LNCAP (cell line): Measurements from ENCODE around the gene ITM2C.

ENCODE experiments used
- TF ChIP-seq, protein P1 (sequence below): fragments of 450-650 bp; IDR thresholded peaks from 2 replicates; pipeline ENCODE4 v1.5.1; 2017; ENCODE audit warnings: mild to moderate bottlenecking

The ITM2C gene

GRCh38 chr2:230877116-230877758 lies 12.5 kb downstream of the ITM2C start:
- TF ChIP-seq, protein P1, sequence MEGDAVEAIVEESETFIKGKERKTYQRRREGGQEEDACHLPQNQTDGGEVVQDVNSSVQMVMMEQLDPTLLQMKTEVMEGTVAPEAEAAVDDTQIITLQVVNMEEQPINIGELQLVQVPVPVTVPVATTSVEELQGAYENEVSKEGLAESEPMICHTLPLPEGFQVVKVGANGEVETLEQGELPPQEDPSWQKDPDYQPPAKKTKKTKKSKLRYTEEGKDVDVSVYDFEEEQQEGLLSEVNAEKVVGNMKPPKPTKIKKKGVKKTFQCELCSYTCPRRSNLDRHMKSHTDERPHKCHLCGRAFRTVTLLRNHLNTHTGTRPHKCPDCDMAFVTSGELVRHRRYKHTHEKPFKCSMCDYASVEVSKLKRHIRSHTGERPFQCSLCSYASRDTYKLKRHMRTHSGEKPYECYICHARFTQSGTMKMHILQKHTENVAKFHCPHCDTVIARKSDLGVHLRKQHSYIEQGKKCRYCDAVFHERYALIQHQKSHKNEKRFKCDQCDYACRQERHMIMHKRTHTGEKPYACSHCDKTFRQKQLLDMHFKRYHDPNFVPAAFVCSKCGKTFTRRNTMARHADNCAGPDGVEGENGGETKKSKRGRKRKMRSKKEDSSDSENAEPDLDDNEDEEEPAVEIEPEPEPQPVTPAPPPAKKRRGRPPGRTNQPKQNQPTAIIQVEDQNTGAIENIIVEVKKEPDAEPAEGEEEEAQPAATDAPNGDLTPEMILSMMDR, result no peak

GRCh38 chr2:230877759-230878598 lies 13.2 kb downstream of the ITM2C start:
- TF ChIP-seq, protein P1, result no peak

DNA sequence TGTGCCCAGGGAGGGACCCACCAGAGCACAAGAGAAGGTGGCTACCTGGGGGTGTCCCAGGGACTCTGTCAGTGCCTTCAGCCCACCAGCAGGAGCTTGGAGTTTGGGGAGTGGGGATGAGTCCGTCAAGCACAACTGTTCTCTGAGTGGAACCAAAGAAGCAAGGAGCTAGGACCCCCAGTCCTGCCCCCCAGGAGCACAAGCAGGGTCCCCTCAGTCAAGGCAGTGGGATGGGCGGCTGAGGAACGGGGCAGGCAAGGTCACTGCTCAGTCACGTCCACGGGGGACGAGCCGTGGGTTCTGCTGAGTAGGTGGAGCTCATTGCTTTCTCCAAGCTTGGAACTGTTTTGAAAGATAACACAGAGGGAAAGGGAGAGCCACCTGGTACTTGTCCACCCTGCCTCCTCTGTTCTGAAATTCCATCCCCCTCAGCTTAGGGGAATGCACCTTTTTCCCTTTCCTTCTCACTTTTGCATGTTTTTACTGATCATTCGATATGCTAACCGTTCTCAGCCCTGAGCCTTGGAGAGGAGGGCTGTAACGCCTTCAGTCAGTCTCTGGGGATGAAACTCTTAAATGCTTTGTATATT lies 14.0 kb downstream of the ITM2C start:
- TF ChIP-seq, protein P1, result no peak

DNA sequence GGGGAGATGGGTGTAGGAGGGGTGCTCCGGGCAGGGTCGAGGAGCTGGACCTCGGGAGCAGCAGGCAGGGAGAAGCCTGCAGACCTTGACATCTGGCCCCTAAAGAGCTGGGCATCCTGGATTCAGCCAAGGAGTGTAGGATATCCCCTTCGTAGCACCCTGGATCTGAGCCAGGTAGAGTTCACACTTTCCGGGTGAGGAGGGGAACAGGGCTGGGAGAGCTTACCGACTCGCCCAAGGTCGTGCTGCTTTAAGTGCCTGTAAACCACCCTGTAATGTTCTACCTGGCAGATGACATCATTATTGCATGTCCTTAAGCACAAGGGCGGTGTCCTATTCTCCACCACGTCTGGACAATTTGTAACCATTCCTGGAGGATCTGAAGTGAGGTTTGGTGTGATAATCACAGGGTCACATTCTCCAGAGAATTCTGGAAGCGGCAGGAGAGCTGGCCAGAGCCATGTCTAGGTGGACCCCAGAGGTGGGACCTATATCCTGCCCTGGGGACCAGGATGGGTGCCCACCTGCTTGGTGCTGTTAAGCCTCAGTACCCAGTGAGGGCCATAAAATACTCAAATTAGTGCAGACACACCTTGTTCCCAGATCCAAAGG lies 14.6 kb downstream of the ITM2C start:
- TF ChIP-seq, protein P1, result no peak

GRCh38 chr2:230879891-230880290 lies 15.1 kb downstream of the ITM2C start:
- TF ChIP-seq, protein P1, result no peak

DNA sequence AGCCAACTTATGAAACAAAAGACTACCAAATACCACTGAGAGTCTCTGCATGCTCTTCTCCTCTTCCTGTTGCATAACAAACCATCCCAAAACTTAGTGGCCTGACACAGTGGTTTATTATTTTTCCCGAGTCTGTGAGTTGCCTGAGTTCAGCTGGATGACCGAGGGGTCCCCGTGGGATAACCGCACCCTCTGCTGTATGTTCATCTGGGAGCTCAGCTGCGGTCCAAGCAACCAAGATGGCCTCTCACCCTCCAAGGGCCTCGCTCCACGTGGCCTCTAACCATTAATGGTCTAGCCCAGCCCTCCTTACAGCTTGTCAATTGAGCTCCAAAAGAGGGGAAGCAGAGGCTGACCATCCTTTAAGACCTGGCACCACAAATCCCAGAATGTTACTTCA lies 17.1 kb downstream of the ITM2C start:
- TF ChIP-seq, protein P1, result no peak

- TF ChIP-seq, protein P1, result no peak
Measured at GRCh38 chr2:230885463-230886130, 20.9 kb downstream of the ITM2C start.
